BLaER1 treated with 17β-estradiol and CSF1 and Interleukin-3, amounts not matched to agents 10 nM and 100 nM (cell line): ENCODE results near the gene SESN3.
"Not testable (repeated sequence)": the region's sequence is repeated elsewhere in the genome, so short reads cannot be mapped to it uniquely, and the experiment has no call there.

Experiments used
- H3K27ac ChIP-seq, 11 experiments: shearing (Covaris generic); formaldehyde crosslinking; 2 replicates each; pipeline ENCODE4 v1.8.1; 2022
- H3K27me3 ChIP-seq, 11 experiments: shearing (Covaris generic); formaldehyde crosslinking; 2 replicates each; pipeline ENCODE4 v1.8.1; 2022
- H3K36me3 ChIP-seq, 11 experiments: shearing (Covaris generic); formaldehyde crosslinking; 2 replicates each; pipeline ENCODE4 v1.8.1; 2022
- H3K4me1 ChIP-seq, 10 experiments: shearing (Covaris generic); formaldehyde crosslinking; 2 replicates each; pipeline ENCODE4 v1.8.1; 2022
- H3K4me2 ChIP-seq, 11 experiments: shearing (Covaris generic); formaldehyde crosslinking; 2 replicates each; pipeline ENCODE4 v1.8.1; 2022
- H3K4me3 ChIP-seq, 10 experiments: shearing (Covaris generic); formaldehyde crosslinking; 2 replicates each; pipeline ENCODE4 v1.8.1; 2022
- H3K9ac ChIP-seq, 11 experiments: shearing (Covaris generic); formaldehyde crosslinking; 2 replicates each; pipeline ENCODE4 v1.8.1; 2022
- H3K9me3 ChIP-seq, 11 experiments: shearing (Covaris generic); formaldehyde crosslinking; replicated peaks in 1 of 11; 2 replicates each; pipeline ENCODE4 v1.8.1; 2022
- H4K20me1 ChIP-seq, 11 experiments: shearing (Covaris generic); formaldehyde crosslinking; 2 replicates each; pipeline ENCODE4 v1.8.1; 2022
- Cebpa-rat ChIP-seq, 11 experiments: shearing (Covaris generic); IDR thresholded peaks; 2 replicates each; pipeline ENCODE4 v1.8.1; 2022

SESN3 gene

DNA sequence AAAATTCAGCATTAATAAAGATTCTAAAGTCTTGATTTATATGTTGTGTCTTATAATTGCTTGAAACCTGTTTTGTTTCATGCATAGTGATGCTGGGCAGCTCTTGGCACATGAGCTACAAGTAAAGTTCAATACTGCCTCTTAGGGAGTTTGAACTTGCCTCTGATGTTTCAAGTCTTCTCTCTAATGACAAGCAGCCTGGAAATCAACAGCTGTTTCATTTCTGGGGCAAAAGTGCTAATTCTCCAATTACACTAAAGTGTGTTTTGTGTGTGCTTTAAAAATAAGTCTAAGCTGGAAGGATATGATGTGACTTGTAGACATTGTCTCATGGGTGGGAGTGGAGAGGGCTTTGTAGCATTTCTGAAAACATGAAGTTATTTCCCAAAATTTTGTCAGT lies 23.7 kb upstream of the SESN3 start:
- Histone ChIP-seq H3K27me3 (no peaks in the 10 kb centered on the region), H3K9me3 (peaks cover 0 to 19% (median 13%) of the 10 kb centered on the region in 11 experiments; a peak in 11 of 22 replicates), H3K36me3 (no peaks in the 10 kb centered on the region), H3K9ac (peak overlapping the region in 2 of 11 experiments; percentile 5 to 12; a peak in 3 of 22 replicates), H3K4me2 (peak overlapping the region; percentile 47 to 80 (median 69); a peak in 21 of 22 replicates), H4K20me1 (no peaks in the 10 kb centered on the region), H3K4me3 (no peak overlapping the region), H3K4me1 (peaks cover 41 to 62% (median 44%) of the 10 kb centered on the region in 10 experiments), H3K27ac (peak overlapping the region in 7 of 11 experiments; percentile 26 to 67 (median 55); a peak in 14 of 22 replicates)
- no peak for TF ChIP-seq Cebpa-rat (IDR thresholded peaks at IDR 0.05)

DNA sequence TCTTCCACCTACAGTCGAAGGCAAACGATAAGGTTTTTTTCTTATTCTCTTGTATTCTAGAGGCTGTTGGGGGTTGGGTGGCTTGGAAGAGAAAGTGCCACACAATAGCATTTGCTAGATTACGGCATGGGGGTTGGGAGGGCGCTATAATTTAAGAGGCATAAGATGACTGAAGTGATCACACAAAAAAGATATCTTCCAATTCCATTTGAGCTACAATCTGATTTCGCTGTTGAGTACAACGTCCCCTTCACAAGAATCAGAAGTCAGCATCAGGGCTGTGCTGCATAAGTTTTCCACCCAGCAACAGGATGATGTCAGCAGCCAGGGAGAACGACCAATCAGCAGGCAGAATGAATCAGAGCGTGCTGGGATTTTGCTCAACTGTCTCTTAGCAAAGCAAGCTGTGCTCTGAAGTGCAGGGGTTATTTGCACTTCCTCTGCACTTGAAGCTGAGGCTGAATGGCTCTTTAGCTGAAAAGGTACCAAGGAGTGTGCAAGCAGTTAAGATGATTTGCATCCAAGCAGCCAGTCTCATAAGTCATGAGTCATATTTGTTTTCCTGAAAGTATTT lies 23.2 kb upstream of the SESN3 start:
- H3K4me1 ChIP-seq = peaks cover 46 to 67% (median 49%) of the 10 kb centered on the region in 10 experiments
- peak overlapping the region in 6 of 11 experiments; percentile 0 to 33 (median 14); a peak in 6 of 22 replicates for H3K9ac ChIP-seq
- TF ChIP-seq Cebpa-rat (IDR thresholded peaks at IDR 0.05) = no peak
- no peaks in the 10 kb centered on the region for H4K20me1 ChIP-seq
- peak overlapping the region; percentile 47 to 80 (median 69) for H3K4me2 ChIP-seq
- no peaks in the 10 kb centered on the region for H3K36me3 ChIP-seq
- no peaks in the 10 kb centered on the region for H3K27me3 ChIP-seq
- peaks cover 0 to 19% (median 13%) of the 10 kb centered on the region in 11 experiments; a peak in 11 of 22 replicates for H3K9me3 ChIP-seq
- peak overlapping the region in 8 of 11 experiments; percentile 26 to 67 (median 56); a peak in 15 of 22 replicates for H3K27ac ChIP-seq
- peak overlapping the region in 4 of 10 experiments; percentile 5 to 49 (median 31); a peak in 5 of 20 replicates for H3K4me3 ChIP-seq

DNA sequence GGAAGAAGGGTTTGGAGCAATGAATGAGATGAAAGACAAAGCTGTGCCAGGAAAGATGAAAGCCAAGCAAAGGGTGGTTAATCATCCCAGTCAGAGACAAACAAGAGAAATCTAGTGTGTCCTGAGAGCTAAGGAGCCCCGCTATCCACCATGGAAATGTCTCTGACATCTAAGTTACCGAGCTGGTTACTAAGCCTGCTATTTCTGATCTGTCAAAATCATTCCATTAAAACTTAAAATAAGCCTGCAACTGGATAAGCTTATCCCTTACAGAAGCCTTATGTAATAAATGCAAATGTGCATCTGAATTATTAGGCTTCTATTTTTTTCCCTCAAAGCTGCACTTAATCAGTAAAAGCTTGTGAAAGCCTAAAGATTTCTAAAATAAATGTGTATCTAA lies 22.1 kb upstream of the SESN3 start:
- no peak for TF ChIP-seq Cebpa-rat (IDR thresholded peaks at IDR 0.05)
- no peak overlapping the region for H3K9ac ChIP-seq
- no peak overlapping the region; a peak in 2 of 22 replicates for H3K27ac ChIP-seq
- H3K4me2 ChIP-seq = peak overlapping the region in 7 of 11 experiments; percentile 47 to 80 (median 69); a peak in 12 of 22 replicates
- H3K9me3 ChIP-seq = peaks cover 0 to 15% (median 12%) of the 10 kb centered on the region in 11 experiments; a peak in 11 of 22 replicates
- peaks cover 54 to 76% (median 58%) of the 10 kb centered on the region in 10 experiments for H3K4me1 ChIP-seq
- no peaks in the 10 kb centered on the region for H3K27me3 ChIP-seq
- H3K36me3 ChIP-seq = no peaks in the 10 kb centered on the region
- H3K4me3 ChIP-seq = no peak overlapping the region
- no peaks in the 10 kb centered on the region for H4K20me1 ChIP-seq

DNA sequence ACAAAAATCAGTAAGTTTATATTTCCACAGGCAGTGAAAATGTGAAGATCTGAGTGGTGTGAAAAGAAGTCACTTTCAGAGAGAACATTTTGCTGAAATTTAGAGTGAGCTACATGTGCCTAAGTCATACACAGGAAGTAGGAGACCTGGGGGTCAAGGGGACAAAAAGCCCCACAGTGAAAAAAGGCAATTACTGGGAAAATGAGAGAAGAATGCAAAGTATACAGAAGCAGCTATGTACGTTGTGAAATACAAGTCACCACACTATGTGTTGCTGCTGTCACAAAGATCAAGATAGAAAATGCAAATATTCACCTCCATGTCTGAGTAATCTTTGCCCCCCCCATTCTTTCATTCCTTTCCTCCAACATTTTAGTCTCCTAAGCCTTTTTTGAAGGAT lies 21.6 kb upstream of the SESN3 start:
- Histone ChIP-seq H3K9ac (no peak overlapping the region), H3K27ac (no peak overlapping the region), H3K9me3 (peaks cover 0 to 13% (median 9%) of the 10 kb centered on the region in 11 experiments; a peak in 10 of 22 replicates), H3K36me3 (no peaks in the 10 kb centered on the region), H3K4me1 (peaks cover 54 to 70% (median 58%) of the 10 kb centered on the region in 10 experiments), H3K27me3 (no peaks in the 10 kb centered on the region), H3K4me3 (no peak overlapping the region), H3K4me2 (no peak overlapping the region), H4K20me1 (no peaks in the 10 kb centered on the region)
- no peak for TF ChIP-seq Cebpa-rat (IDR thresholded peaks at IDR 0.05)

DNA sequence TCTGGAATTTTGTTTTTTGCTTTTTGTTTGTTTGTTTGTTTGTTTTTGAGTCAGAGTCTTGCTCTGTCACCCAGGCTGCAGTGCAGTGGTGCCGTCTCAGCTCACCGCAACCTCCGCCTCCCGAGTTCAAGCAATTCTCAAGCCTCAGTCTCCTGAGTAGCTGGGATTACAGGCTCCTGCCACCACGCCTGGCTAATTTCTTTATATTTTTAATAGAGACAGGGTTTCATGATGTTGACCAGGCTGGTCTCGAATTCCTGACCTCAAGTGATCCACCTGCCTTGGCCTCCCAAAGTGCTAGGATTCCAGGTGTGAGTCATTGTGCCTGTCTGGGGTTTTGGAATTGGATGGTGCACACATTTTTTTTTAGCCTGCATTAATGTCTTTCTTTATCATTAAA lies 20.9 kb upstream of the SESN3 start:
- H3K27ac ChIP-seq, H3K36me3 ChIP-seq, H3K9ac ChIP-seq, H4K20me1 ChIP-seq, H3K27me3 ChIP-seq, H3K4me2 ChIP-seq, H3K4me3 ChIP-seq, H3K9me3 ChIP-seq: not testable (repeated sequence)
- H3K4me1 ChIP-seq = peaks cover 49 to 64% (median 53%) of the 10 kb centered on the region in 10 experiments

DNA sequence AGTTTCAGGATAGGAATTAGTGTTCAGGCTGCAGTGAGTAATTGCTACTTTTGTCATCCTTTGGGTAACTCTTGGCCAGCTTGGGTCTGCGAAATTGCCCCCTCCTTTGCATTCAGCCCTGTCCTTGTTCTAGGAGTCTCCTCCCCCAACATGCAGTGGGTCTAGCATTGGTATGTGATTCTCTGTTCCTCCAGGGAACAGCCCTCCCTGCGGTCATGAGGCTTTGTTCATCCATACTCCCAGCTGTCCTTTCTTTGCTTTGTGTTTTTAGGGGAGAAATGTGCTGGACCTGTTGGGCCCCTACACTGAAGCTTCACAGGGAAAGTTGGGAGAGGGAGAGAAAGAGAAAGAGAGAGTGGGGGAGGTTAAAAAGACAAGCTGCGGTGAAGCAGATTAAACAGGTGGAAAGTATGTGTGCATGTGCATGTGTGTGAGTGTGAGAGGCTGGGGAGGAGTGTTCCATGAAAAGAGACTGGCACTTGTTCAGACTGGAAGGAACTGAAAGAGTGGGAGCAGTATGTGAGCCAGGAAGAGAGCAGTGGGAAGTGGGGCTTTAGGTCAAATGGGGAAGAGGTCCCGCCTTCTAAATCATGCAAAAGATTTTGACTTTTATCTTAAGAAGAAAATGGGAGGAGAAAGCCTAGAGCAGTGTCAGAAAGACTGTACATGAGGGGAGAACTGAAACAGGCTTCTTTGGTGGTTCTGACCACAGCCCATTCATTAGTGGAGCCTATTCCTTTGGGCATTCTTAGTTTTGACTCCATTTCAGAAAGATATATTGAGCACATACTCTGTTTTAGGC lies 17.9 kb upstream of the SESN3 start:
- no peak for TF ChIP-seq Cebpa-rat (IDR thresholded peaks at IDR 0.05)
- H3K4me2 ChIP-seq = peak overlapping the region; percentile 25 to 68 (median 61)
- H3K27ac ChIP-seq = peak overlapping the region in 1 of 11 experiments; percentile 5; a peak in 1 of 22 replicates
- no peak overlapping the region for H3K9ac ChIP-seq
- peaks cover 19 to 33% (median 23%) of the 10 kb centered on the region in 10 experiments for H3K4me1 ChIP-seq
- no peaks in the 10 kb centered on the region for H4K20me1 ChIP-seq
- no peaks in the 10 kb centered on the region for H3K9me3 ChIP-seq
- H3K4me3 ChIP-seq = no peak overlapping the region
- no peaks in the 10 kb centered on the region for H3K27me3 ChIP-seq
- H3K36me3 ChIP-seq = no peaks in the 10 kb centered on the region

DNA sequence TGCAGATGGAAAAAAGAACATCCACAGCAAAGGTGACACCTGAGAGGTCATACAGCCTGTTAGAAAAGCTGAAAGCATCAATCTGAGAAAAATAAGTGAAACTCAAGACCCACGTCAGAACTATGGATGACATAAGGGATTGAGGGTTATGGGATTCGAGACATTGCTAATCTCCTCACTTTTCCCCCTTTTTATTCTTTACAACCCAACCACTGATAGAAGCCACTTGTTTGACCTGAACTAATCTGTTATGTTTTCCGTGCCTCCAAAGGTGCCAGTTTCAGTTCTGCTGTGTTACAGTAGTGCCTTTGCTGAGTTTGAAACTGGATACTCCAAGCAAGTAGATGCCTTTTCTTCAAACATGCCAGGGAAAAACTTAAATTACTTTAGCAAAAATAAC lies 16.9 kb upstream of the SESN3 start:
- no peak for TF ChIP-seq Cebpa-rat (IDR thresholded peaks at IDR 0.05)
- Histone ChIP-seq H3K4me2 (no peak overlapping the region), H3K9ac (no peak overlapping the region), H3K4me1 (peaks cover 13 to 23% (median 14%) of the 10 kb centered on the region in 10 experiments), H3K27me3 (no peaks in the 10 kb centered on the region), H3K36me3 (no peaks in the 10 kb centered on the region), H3K4me3 (no peak overlapping the region), H3K9me3 (no peaks in the 10 kb centered on the region), H3K27ac (no peak overlapping the region), H4K20me1 (no peaks in the 10 kb centered on the region)

DNA sequence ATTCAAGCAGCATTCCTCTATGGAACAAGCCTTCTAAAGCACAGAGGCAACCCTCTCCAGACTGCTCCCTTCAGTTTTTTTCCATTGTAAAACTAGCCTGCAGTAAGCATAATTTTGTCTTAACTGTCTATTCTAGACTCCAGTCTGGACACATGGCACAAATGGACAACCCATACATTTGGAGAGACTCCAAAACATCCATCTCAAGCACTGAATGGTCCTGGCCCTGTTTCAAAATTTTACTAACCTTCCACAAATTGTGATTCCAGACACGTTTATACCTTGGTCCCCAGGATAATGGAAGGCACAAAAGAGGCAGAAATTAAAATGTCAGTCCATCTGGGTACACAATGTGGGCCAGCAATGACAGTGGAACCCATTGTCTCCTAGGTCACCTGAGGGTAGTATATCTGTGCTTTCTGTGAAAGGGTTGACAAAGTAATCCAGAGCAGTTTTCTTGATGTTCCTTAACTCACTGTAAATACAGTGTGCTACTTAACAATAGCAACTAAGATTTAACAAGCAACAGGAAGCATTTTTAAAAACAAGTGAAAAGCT lies 16.2 kb upstream of the SESN3 start:
- Histone ChIP-seq H3K27me3 (no peaks in the 10 kb centered on the region), H3K36me3 (no peaks in the 10 kb centered on the region), H3K4me3 (no peak overlapping the region), H3K4me2 (no peak overlapping the region), H3K27ac (no peak overlapping the region), H3K9me3 (no peaks in the 10 kb centered on the region), H3K4me1 (peaks cover 13 to 17% (median 14%) of the 10 kb centered on the region in 10 experiments), H3K9ac (no peak overlapping the region), H4K20me1 (no peaks in the 10 kb centered on the region)
- no peak for TF ChIP-seq Cebpa-rat (IDR thresholded peaks at IDR 0.05)

DNA sequence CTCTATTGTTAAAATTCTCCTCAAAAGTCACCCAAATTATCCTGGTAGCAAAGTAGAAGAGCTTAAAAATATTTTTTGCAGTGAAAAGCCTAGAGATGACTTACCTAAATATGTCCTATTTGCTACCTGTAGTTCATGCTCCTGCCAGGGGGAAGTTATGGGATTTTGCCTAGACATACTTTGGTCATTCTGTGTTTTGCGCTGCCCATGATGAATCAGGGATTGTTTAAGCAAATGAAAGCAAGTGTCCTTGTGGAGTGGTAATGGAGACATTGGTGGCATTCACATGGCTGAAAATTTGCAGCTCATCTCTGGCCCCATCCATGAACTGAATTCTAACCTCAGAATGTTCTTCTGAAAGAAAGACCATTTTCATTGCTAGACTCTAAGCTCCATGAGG lies 14.6 kb upstream of the SESN3 start:
- no peak overlapping the region for H3K4me3 ChIP-seq
- TF ChIP-seq Cebpa-rat (IDR thresholded peaks at IDR 0.05) = no peak
- H3K4me1 ChIP-seq = peaks cover 13 to 27% (median 15%) of the 10 kb centered on the region in 10 experiments
- H4K20me1 ChIP-seq = no peaks in the 10 kb centered on the region
- no peak overlapping the region for H3K9ac ChIP-seq
- no peaks in the 10 kb centered on the region for H3K27me3 ChIP-seq
- no peaks in the 10 kb centered on the region for H3K36me3 ChIP-seq
- no peak overlapping the region for H3K27ac ChIP-seq
- no peak overlapping the region for H3K4me2 ChIP-seq
- no peaks in the 10 kb centered on the region for H3K9me3 ChIP-seq
